Testis (tissue), 3 donors: ENCODE measurements around the gene ZNF579. TPM values are rescaled to one million over a fixed set of nuclear protein-coding genes. Genes with fewer than 3 reads are reported as not detected.

Source experiments
- DNase-seq: peaks from one replicate; pipeline ENCODE4 v3.0.0-alpha.2; 2019
- H3K27ac ChIP-seq, 2 donors: fragments of 200-600 bp; sonication (generic); one replicate each; pipeline ENCODE4 v1.5.1; 2019
- H3K27me3 ChIP-seq: fragments of 200-600 bp; sonication (generic); one replicate; pipeline ENCODE4 v1.5.1; 2019
- H3K36me3 ChIP-seq: fragments of 200-600 bp; sonication (generic); one replicate; pipeline ENCODE4 v1.5.1; 2017; ENCODE audit warnings: low read depth; ENCODE audit errors: missing control alignments
- H3K4me1 ChIP-seq: fragments of 200-600 bp; sonication (generic); one replicate; pipeline ENCODE4 v1.5.1; 2019
- H3K4me3 ChIP-seq, 2 donors: fragments of 200-600 bp; sonication (generic); one replicate each; pipeline ENCODE4 v1.5.1; 2017 to 2019
- H3K9me3 ChIP-seq: fragments of 200-600 bp; sonication (generic); one replicate; pipeline ENCODE4 v1.5.1; 2017
- CTCF ChIP-seq, 3 experiments: fragments of 450-650 bp in 2 of 3; fragments of 200-600 bp in 1 of 3; sonication (generic) in 1 of 3; IDR thresholded peaks; one replicate each; pipeline ENCODE4 v1.5.1; 2016 to 2019; ENCODE audit warnings: antibody characterized with exemption in 3 of 3, mild to moderate bottlenecking in 2 of 3, moderate library complexity in 1 of 3
- POLR2A ChIP-seq: fragments of 450-650 bp; IDR thresholded peaks from one replicate; pipeline ENCODE4 v1.6.1; 2017; ENCODE audit warnings: antibody characterized with exemption, mild to moderate bottlenecking, moderate library complexity
- WGBS, 2 donors: methylation state at CpG; one replicate each; pipeline ENCODE4 v1.1.5; 2018; 5-methylcytosine and 5-hydroxymethylcytosine counted together
- intact Hi-C: fragments of 100-400 bp; cut with DNase I; formaldehyde crosslinking; loops from one replicate; pipeline ENCODE4 v1.15.1; 2023; ENCODE audit warnings: low total_unique reads
- polyA plus RNA-seq: library from polyadenylated mRNA; stranded (reverse); fragments of 350-450 nt; fragmentation: Illumina TruSeq; extraction: RNeasy Lipid Tissue Mini Kit (QIAGEN cat#74804); gene quantifications from one replicate; pipeline ENCODE4 v1.2.3, GENCODE V29; 2014; ENCODE audit warnings: low read depth, low replicate concordance; ENCODE audit not compliant: insufficient read depth
- total RNA-seq, 2 donors: library from RNA; depleted of rRNA; stranded (reverse); fragments of >200 nt; gene quantifications; one replicate each; pipeline ENCODE4 v1.2.3, GENCODE V29; 2016

ZNF579 gene
- total and polyA plus RNA-seq, 3 donors from 2014 or later: 4.0 to 7.2 (median 4.3) TPM

GRCh38 chr19:55623561-55623960, 42.9 kb upstream of the ZNF579 start:
- intact Hi-C loops: no loop called here
- Histone ChIP-seq H3K4me3 (peak overlapping the region in 1 of 2 donors; percentile 73), H3K27me3 (no peaks in the 10 kb centered on the region), H3K27ac (peak overlapping the region; percentile 99), H3K9me3 (no peaks in the 10 kb centered on the region), H3K36me3 (no peaks in the 10 kb centered on the region), H3K4me1 (peaks cover 20% of the 10 kb centered on the region)
- TF ChIP-seq POLR2A (no peak), CTCF (IDR thresholded peaks at IDR 0.05) (no peak)
- 48 to 63% methylated on average over 7 of the region's 7 CpGs for WGBS, 2 donors
- no peak for DNase-seq

- no peaks in the 10 kb centered on the region for H3K9me3 ChIP-seq
- 74 to 83% methylated on average over 7 of the region's 7 CpGs for WGBS, 2 donors
- intact Hi-C loops: no loop called here
- H3K4me1 ChIP-seq: peaks cover 20% of the 10 kb centered on the region
- no peak overlapping the region for H3K27ac ChIP-seq
- no peak for DNase-seq
- no peak overlapping the region for H3K4me3 ChIP-seq
- no peak for TF ChIP-seq CTCF (IDR thresholded peaks at IDR 0.05)
- no peak for TF ChIP-seq POLR2A
- H3K27me3 ChIP-seq: no peaks in the 10 kb centered on the region
- no peaks in the 10 kb centered on the region for H3K36me3 ChIP-seq
Measured at GRCh38 chr19:55623130-55623529, 42.5 kb upstream of the ZNF579 start.

GRCh38 chr19:55622242-55622969, 41.8 kb upstream of the ZNF579 start:
- Histone ChIP-seq H3K36me3 (no peaks in the 10 kb centered on the region), H3K4me1 (peaks cover 20% of the 10 kb centered on the region), H3K27me3 (no peaks in the 10 kb centered on the region), H3K27ac (peak overlapping the region in 1 of 2 donors; percentile 29), H3K4me3 (peak overlapping the region in 1 of 2 donors; percentile 45), H3K9me3 (no peaks in the 10 kb centered on the region)
- no peak for TF ChIP-seq CTCF (IDR thresholded peaks at IDR 0.05)
- no peak for TF ChIP-seq POLR2A
- intact Hi-C loops: no loop called here
- peak; percentile 40 for DNase-seq
- WGBS, 2 donors: 9 to 63% methylated on average over 5 to 39 of the region's 40 CpGs

GRCh38 chr19:55621673-55622231, 41.1 kb upstream of the ZNF579 start:
- 62 to 81% methylated on average over 13 to 55 of the region's 55 CpGs for WGBS, 2 donors
- H3K4me1 ChIP-seq: peaks cover 20% of the 10 kb centered on the region
- no peak overlapping the region for H3K27ac ChIP-seq
- H3K27me3 ChIP-seq: no peaks in the 10 kb centered on the region
- no peak for TF ChIP-seq POLR2A
- no peak for TF ChIP-seq CTCF (IDR thresholded peaks at IDR 0.05)
- intact Hi-C loops: no loop called here
- no peaks in the 10 kb centered on the region for H3K36me3 ChIP-seq
- no peaks in the 10 kb centered on the region for H3K9me3 ChIP-seq
- DNase-seq: no peak
- H3K4me3 ChIP-seq: peak overlapping the region in 1 of 2 donors; percentile 45
